GM18873 (cell line): Measurements from ENCODE around the gene CCL13.
"Not testable (repeated sequence)": the region's sequence is repeated elsewhere in the genome, so short reads cannot be mapped to it uniquely, and the experiment has no call there.

Experiments
- ATAC-seq: cut with Tn5 transposase; IDR thresholded peaks from one replicate; pipeline ENCODE4 v1.9.1; 2021; ENCODE audit warnings: mild to moderate bottlenecking, moderate library complexity, moderate number of reproducible peaks; ENCODE audit not compliant: unreplicated experiment, low FRiP score

Gene CCL13

GRCh38 chr17:34356194-34356593 lies at the start of gene CCL13:
Gene CCL13, plus strand, starts transcription at chr17:34356480. Its CDS starts 47 bp downstream, at chr17:34356527.
- ATAC-seq, result no peak

GRCh38 chr17:34307110-34307509 lies 49.2 kb upstream of the CCL13 start:
- ATAC-seq, result no peak

- no peak for ATAC-seq
Observed at GRCh38 chr17:34308371-34308770, 47.9 kb upstream of the CCL13 start.

- no peak for ATAC-seq
Observed at GRCh38 chr17:34311291-34311690, 45.0 kb upstream of the CCL13 start.

- ATAC-seq, result no peak
Observed at GRCh38 chr17:34312080-34312479, 44.2 kb upstream of the CCL13 start.

GRCh38 chr17:34313164-34313563 lies 43.1 kb upstream of the CCL13 start:
- ATAC-seq, result no peak

GRCh38 chr17:34314279-34314678 lies 42.0 kb upstream of the CCL13 start:
- ATAC-seq, result no peak

GRCh38 chr17:34318474-34318873 lies 37.8 kb upstream of the CCL13 start:
- no peak for ATAC-seq

GRCh38 chr17:34319039-34319483 lies 37.2 kb upstream of the CCL13 start, which contains the start of gene CCL8:
Gene CCL8, plus strand, starts transcription at chr17:34319435. Its CDS starts 67 bp downstream, at chr17:34319502.
- no peak for ATAC-seq

- no peak for ATAC-seq
Observed at GRCh38 chr17:34321964-34322363, 34.3 kb upstream of the CCL13 start.

GRCh38 chr17:34327580-34327979 lies 28.7 kb upstream of the CCL13 start:
- ATAC-seq, result not testable (repeated sequence)

- no peak for ATAC-seq
Observed at GRCh38 chr17:34337701-34338100, 18.6 kb upstream of the CCL13 start.

- ATAC-seq, result no peak
Observed at GRCh38 chr17:34339138-34339770, 17.0 kb upstream of the CCL13 start.

GRCh38 chr17:34341916-34342315 lies 14.4 kb upstream of the CCL13 start:
- ATAC-seq, result no peak

GRCh38 chr17:34347063-34347462 lies 9.2 kb upstream of the CCL13 start:
- no peak for ATAC-seq

GRCh38 chr17:34349751-34350150 lies 6.5 kb upstream of the CCL13 start:
- no peak for ATAC-seq

GRCh38 chr17:34351096-34351495 lies 5.2 kb upstream of the CCL13 start:
- ATAC-seq, result no peak

- ATAC-seq, result no peak
Observed at GRCh38 chr17:34352191-34352590, 4.1 kb upstream of the CCL13 start.

GRCh38 chr17:34354637-34355036 lies 1.6 kb upstream of the CCL13 start:
- no peak for ATAC-seq

GRCh38 chr17:34357398-34357797 lies 1.1 kb downstream of the CCL13 start:
- no peak for ATAC-seq

GRCh38 chr17:34358631-34359030 lies 2.4 kb downstream of the CCL13 start:
- no peak for ATAC-seq

- no peak for ATAC-seq
Observed at GRCh38 chr17:34360601-34361270, 4.5 kb downstream of the CCL13 start.
